GM23338 (cell line): ENCODE data around the gene SELENOF.

ENCODE experiments used
- EZH2 ChIP-seq: fragments of 200-600 bp; sonication (generic); IDR thresholded peaks from one replicate; pipeline ENCODE4 v1.8.0; 2017; ENCODE audit warnings: antibody characterized with exemption, mild to moderate bottlenecking, low read depth; ENCODE audit not compliant: unreplicated experiment
- EZH2phosphoT487 ChIP-seq: fragments of 200-600 bp; sonication (generic); IDR thresholded peaks from one replicate; pipeline ENCODE4 v1.8.1; 2018; ENCODE audit warnings: antibody characterized with exemption; ENCODE audit not compliant: unreplicated experiment
- TF ChIP-seq, protein P1 (sequence below), 2 experiments: fragments of 200-600 bp in 1 of 2; sonication (generic) in 1 of 2; conservative IDR thresholded peaks; 2 replicates each; pipeline versions ENCODE4 v1.5.1 to v1.6.1; 2016 to 2017; ENCODE audit warnings: antibody characterized with exemption in 2 of 2, low read depth in 2 of 2, mild to moderate bottlenecking in 2 of 2, moderate library complexity in 1 of 2

DNA sequence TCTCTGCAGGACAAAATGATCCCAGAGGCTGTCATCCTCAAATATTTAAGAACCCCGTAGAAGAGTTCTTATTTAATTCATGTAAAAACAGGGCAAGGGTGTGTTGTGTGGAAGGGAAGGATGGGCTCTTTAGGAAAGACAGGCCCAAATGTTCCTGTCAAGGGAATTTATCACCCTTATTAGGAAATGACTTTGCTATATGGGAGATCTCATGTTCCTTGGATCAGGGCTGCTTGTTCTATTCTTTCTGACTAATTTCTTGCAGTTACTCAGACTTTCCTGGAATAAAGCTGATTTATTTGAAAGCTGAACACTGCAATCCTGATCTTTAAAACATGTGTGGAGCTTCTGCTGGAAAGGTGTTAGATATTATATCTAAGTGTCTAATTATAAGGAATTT is 72.8 kb downstream of the SELENOF start:
- TF ChIP-seq EZH2phosphoT487 (no peak), EZH2 (no peak)
- TF ChIP-seq, protein P1, sequence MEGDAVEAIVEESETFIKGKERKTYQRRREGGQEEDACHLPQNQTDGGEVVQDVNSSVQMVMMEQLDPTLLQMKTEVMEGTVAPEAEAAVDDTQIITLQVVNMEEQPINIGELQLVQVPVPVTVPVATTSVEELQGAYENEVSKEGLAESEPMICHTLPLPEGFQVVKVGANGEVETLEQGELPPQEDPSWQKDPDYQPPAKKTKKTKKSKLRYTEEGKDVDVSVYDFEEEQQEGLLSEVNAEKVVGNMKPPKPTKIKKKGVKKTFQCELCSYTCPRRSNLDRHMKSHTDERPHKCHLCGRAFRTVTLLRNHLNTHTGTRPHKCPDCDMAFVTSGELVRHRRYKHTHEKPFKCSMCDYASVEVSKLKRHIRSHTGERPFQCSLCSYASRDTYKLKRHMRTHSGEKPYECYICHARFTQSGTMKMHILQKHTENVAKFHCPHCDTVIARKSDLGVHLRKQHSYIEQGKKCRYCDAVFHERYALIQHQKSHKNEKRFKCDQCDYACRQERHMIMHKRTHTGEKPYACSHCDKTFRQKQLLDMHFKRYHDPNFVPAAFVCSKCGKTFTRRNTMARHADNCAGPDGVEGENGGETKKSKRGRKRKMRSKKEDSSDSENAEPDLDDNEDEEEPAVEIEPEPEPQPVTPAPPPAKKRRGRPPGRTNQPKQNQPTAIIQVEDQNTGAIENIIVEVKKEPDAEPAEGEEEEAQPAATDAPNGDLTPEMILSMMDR (conservative IDR thresholded peaks at IDR 0.05; ENCODE audit: low read depth in 2 of 2): no peak
